ENCODE results near the gene IFI44L. TPM values are rescaled to one million over a fixed set of nuclear protein-coding genes. Genes with fewer than 3 reads are reported as not detected.

IFI44L gene
- total RNA-seq, 1 donor = 49.2 TPM

GRCh38 chr1:78651241-78651640 is 31.0 kb downstream of the IFI44L start:
- Histone ChIP-seq H2AFZ (ENCODE audit: low read length) (peak overlapping the region; percentile 72), H4K20me1 (ENCODE audit: insufficient read depth, low read length) (no peaks in the 10 kb centered on the region), H3K4me1 (ENCODE audit: insufficient read depth, low read length) (peaks cover 2% of the 10 kb centered on the region), H3K4me2 (ENCODE audit: insufficient read depth, low read length) (peak overlapping the region; percentile 76), H3K4me3 (ENCODE audit: insufficient read depth, low read length) (peak overlapping the region; percentile 61), H3K79me2 (ENCODE audit: insufficient read depth, low read length) (peaks cover 14% of the 10 kb centered on the region), H3K36me3 (ENCODE audit: insufficient read depth, low read length) (no peaks in the 10 kb centered on the region), H3K27me3 (ENCODE audit: insufficient read depth, low read length) (no peaks in the 10 kb centered on the region), H3K27ac (ENCODE audit: low read depth, low read length) (peak overlapping the region; percentile 50), H3K9me3 (ENCODE audit: low read depth, low read length) (no peaks in the 10 kb centered on the region)
- DNase-seq (ENCODE audit: insufficient read length, low spot score, missing footprints) = peak; percentile 4
- no peak for TF ChIP-seq CTCF (IDR thresholded peaks at IDR 0.05; ENCODE audit: extremely low read depth, low read depth, low read length)

- Histone ChIP-seq H3K4me3 (ENCODE audit: insufficient read depth, low read length) (no peak overlapping the region), H3K27me3 (ENCODE audit: insufficient read depth, low read length) (no peaks in the 10 kb centered on the region), H3K4me2 (ENCODE audit: insufficient read depth, low read length) (peak overlapping the region; percentile 76), H3K4me1 (ENCODE audit: insufficient read depth, low read length) (peaks cover 2% of the 10 kb centered on the region), H3K9me3 (ENCODE audit: low read depth, low read length) (no peaks in the 10 kb centered on the region), H2AFZ (ENCODE audit: low read length) (no peak overlapping the region), H4K20me1 (ENCODE audit: insufficient read depth, low read length) (no peaks in the 10 kb centered on the region), H3K27ac (ENCODE audit: low read depth, low read length) (no peak overlapping the region), H3K36me3 (ENCODE audit: insufficient read depth, low read length) (no peaks in the 10 kb centered on the region), H3K79me2 (ENCODE audit: insufficient read depth, low read length) (peaks cover 14% of the 10 kb centered on the region)
- TF ChIP-seq CTCF (IDR thresholded peaks at IDR 0.05; ENCODE audit: extremely low read depth, low read depth, low read length) = no peak
- DNase-seq (ENCODE audit: insufficient read length, low spot score, missing footprints) = peak; percentile 0
These were observed 31.8 kb downstream of the IFI44L start for GRCh38 chr1:78652019-78652560.

GRCh38 chr1:78658901-78659300 is 38.7 kb downstream of the IFI44L start:
- no peak for DNase-seq (ENCODE audit: insufficient read length, low spot score, missing footprints)
- no peak for TF ChIP-seq CTCF (IDR thresholded peaks at IDR 0.05; ENCODE audit: extremely low read depth, low read depth, low read length)
- no peaks in the 10 kb centered on the region for H3K9me3 ChIP-seq (ENCODE audit: low read depth, low read length)
- no peak overlapping the region for H3K4me3 ChIP-seq (ENCODE audit: insufficient read depth, low read length)
- H3K79me2 ChIP-seq (ENCODE audit: insufficient read depth, low read length) = no peaks in the 10 kb centered on the region
- no peak overlapping the region for H2AFZ ChIP-seq (ENCODE audit: low read length)
- H3K4me1 ChIP-seq (ENCODE audit: insufficient read depth, low read length) = no peaks in the 10 kb centered on the region
- H3K27ac ChIP-seq (ENCODE audit: low read depth, low read length) = no peak overlapping the region
- H3K36me3 ChIP-seq (ENCODE audit: insufficient read depth, low read length) = peaks cover 8% of the 10 kb centered on the region
- H3K4me2 ChIP-seq (ENCODE audit: insufficient read depth, low read length) = no peak overlapping the region
- H3K27me3 ChIP-seq (ENCODE audit: insufficient read depth, low read length) = no peaks in the 10 kb centered on the region
- H4K20me1 ChIP-seq (ENCODE audit: insufficient read depth, low read length) = no peaks in the 10 kb centered on the region

GRCh38 chr1:78663923-78664322 is 43.7 kb downstream of the IFI44L start:
- Histone ChIP-seq H4K20me1 (ENCODE audit: insufficient read depth, low read length) (no peaks in the 10 kb centered on the region), H3K4me2 (ENCODE audit: insufficient read depth, low read length) (no peak overlapping the region), H2AFZ (ENCODE audit: low read length) (no peak overlapping the region), H3K36me3 (ENCODE audit: insufficient read depth, low read length) (peaks cover 8% of the 10 kb centered on the region), H3K9me3 (ENCODE audit: low read depth, low read length) (no peaks in the 10 kb centered on the region), H3K4me3 (ENCODE audit: insufficient read depth, low read length) (no peak overlapping the region), H3K27me3 (ENCODE audit: insufficient read depth, low read length) (no peaks in the 10 kb centered on the region), H3K79me2 (ENCODE audit: insufficient read depth, low read length) (no peaks in the 10 kb centered on the region), H3K4me1 (ENCODE audit: insufficient read depth, low read length) (no peaks in the 10 kb centered on the region), H3K27ac (ENCODE audit: low read depth, low read length) (no peak overlapping the region)
- TF ChIP-seq CTCF (IDR thresholded peaks at IDR 0.05; ENCODE audit: extremely low read depth, low read depth, low read length) = no peak
- no peak for DNase-seq (ENCODE audit: insufficient read length, low spot score, missing footprints)

Data from osteoblast (primary cell).